Measurements from ENCODE around the gene SELE.

Gene SELE, protein sequence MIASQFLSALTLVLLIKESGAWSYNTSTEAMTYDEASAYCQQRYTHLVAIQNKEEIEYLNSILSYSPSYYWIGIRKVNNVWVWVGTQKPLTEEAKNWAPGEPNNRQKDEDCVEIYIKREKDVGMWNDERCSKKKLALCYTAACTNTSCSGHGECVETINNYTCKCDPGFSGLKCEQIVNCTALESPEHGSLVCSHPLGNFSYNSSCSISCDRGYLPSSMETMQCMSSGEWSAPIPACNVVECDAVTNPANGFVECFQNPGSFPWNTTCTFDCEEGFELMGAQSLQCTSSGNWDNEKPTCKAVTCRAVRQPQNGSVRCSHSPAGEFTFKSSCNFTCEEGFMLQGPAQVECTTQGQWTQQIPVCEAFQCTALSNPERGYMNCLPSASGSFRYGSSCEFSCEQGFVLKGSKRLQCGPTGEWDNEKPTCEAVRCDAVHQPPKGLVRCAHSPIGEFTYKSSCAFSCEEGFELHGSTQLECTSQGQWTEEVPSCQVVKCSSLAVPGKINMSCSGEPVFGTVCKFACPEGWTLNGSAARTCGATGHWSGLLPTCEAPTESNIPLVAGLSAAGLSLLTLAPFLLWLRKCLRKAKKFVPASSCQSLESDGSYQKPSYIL

DNA sequence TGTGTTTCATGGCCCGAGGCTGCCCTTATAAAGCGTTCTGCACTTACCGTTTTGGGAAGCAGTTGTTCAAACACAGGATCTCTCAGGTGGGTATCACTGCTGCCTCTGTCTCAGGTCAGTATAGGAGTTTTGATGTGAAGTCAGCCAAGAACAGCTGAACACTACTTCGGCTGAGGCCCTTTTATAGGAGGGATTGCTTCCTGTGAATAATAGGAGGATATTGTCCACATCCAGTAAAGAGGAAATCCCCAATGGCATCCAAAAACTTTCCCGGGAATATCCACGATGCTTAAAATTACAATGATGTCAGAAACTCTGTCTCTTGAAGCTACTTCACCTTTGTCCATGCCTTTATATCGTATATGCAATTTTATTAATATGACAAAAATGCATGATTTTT is at the start of gene SELE:
TSS of gene SELE (minus strand) at position 156 of the 400 bp plus-strand sequence. CDS start 467 bp downstream, outside the sequence.
- DNase-seq: no peak

DNA sequence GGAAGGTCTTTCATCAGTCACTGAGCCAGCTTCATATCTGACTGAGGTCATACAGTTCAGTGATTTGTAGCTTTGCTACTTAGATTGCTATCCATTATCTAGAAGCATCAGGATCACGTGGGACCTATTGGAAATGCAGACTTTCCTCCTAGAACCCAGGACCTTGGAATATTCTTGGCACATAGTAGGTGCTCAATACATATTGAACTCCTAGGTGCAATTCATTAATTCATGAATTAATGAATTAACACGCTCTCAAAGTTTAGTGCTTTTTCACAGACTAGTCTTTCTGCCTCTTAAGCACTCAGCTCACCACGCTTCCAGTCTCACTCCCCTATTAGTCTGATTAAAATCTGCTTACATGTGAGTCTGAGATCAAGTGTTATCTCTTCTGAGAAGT is 48.7 kb upstream of the SELE start:
- no peak for DNase-seq

DNA sequence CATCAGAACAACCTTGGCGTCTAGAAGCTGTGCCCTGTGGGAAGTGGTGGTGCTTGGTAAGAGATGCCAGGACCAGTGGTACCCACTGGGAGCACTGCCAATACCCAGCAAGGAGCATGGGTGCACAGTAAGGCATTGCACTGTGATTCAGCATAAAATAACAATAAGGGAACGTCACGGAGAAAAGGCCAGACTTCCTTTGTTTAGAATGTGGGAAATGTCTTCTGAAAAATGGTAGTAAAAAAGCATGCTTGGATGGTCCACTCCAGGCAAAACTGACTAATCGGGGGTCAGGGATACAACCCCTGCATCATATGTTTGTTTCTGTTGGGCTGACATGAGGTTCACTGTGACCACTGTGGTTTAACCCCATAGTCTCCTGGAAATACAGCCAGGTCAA is 46.1 kb upstream of the SELE start:
- DNase-seq: no peak

DNA sequence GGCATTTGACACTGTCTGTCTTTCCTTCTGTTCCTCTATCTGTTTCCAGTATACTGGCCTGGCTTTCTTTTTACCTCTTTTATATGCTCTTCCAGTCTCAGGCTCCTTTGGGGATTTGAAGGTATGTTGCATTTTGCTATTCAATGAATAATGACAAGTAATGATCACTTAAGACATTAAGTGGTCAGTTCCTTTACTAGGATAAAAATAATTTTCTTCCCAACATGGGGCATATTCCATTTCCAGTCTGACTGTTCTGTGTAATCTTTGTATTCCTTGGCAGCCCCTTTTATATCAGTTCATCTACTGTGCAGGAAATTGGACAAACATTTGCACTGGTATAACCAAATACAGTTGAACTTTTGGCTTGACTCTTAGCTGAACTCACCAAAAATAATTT is 45.3 kb upstream of the SELE start:
- DNase-seq: no peak

DNA sequence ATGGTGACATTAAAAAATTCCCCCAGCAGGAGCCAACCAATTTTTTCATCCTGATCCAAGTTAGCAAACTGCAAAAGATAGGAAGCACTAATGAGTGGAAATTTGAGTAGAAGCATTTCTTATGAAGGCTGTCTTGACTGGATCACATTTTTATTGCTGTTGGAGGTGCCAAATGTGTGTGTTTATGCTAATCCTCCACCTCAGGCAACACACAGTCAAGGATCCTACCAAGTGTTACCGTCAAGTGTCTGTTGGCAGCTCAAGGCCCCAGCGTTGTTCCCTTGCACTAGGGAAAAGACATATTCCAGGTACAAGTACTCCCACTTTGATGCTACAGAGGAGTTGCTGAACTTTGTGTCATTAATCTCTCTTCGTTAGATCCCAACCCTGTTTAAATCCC is 42.6 kb upstream of the SELE start:
- DNase-seq: no peak

DNA sequence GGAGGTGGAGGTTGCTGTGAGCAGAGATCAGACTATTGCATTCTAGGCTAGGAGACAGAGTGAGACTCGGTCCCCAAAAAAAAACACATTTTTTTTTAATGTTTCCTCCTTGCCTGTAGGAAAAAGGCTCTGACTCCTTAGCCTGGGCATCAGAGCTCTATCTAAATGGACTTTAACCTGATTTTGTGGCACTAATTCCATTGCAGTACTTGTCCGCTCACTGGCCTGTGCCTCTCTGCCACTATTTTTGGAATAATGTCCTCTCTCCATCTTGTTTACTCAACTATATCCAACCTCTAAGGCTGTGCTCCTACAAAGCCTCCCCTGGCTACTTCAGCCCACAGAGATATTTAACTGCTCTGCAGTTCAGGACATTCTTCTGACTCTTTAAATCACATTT is 34.3 kb upstream of the SELE start:
- DNase-seq: no peak

DNA sequence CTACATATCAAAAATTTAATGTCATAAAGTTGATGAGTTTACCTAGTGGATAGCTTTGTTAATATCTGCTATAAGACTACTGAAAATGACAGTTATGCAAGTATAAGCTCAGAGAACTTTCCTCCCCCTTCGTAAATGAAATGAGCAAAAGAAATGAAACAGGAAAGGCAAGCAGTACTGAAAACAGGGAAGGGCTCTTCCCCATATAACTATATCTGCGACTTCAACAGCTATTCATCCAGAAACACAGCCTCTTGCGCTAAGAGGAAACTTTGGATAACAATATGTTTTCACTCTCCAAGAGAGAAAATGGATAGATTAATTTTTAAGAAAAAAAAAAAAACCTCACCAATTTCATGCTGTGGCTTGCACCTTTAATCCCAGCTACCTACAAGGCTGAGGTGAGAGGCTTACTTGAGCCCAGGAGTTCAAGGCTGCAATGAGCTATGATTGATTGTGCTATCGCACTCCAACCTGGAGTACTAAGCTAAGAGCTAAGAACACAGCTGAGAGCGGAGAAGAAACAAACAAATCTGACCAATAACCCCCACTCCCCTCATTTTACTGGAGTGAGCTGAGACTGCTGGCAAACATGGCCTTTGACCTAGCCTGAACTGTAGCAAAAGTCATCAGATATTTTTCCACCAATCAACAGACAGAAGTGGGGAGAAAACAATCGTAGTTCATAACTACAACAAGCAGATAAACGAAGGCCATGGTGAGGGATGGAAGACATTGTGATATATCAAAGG is 31.9 kb upstream of the SELE start:
- DNase-seq: no peak

DNA sequence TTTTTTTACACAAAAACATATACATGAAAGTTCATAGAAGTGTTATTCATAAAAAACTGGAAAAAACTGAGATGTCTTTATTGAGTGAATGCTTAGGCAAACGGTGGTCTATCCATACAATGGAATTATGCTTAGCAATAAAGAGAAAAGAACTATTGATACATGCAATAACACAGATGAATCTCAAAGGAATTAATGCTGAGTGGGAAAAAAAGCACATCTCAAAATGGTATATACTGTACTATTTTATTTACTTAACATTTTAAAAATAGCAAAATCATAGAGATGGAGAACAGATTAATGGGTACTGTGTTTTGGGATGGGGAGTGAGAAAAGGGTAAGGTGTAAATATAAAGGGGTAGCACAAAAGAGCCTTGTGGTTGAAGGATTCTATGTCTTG is 31.0 kb upstream of the SELE start:
- no peak for DNase-seq

DNA sequence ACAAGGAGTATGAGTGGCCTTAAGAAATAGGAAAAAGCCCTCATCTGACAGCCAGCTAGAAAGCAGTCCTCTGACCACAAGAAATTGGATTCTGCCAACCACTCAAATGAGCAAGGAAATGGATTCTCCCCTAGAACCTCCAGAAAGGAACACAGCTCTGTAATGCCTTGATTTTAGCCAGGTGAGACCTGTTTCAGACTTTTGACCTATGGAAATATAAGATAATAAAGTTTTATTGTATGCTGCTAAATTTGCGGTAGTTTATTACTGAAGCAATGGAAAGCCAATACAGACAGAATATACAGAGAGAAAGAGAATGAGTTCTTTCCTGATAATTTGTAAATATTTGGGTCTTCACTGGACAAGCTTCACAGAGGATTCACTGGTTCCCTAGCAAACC is 28.8 kb upstream of the SELE start:
- DNase-seq: no peak

DNA sequence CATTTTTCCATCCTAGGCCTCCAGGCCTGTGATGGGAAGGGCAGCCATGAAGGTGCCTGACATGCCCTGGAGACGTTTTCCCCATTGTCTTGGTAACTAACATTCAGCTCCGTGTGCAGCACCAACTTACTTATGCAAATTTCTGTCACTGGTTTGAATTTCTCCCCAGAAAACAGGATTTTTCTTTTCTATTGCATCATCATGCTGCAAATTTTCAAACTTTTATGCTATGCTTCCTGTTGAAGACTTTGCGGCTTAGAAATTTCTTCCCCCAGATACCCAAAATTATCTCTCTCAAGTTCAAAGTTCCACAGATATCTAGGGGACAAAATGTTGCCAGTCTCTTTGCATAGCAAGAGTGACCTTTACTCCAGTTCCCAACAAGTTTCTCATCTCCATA is 25.2 kb upstream of the SELE start:
- DNase-seq: no peak

DNA sequence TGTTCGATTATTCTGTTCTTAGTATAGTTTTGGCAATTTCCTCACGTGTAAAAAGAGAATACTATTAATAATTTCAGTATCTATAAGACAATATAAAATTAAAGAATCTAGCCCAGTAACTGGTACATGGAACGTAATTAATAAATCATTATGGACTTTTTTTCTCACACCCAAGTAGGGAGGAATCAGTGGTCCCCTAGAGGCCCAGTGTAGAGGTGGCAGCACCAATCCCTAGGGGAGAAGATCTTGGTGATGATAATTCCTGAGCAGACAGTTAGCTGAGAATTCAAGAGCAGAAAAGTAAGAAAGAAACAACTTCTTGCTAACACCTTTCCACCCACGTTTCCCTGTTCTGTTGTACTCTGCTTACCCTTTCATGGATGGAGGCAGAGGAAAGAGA is 19.7 kb upstream of the SELE start:
- DNase-seq: no peak

DNA sequence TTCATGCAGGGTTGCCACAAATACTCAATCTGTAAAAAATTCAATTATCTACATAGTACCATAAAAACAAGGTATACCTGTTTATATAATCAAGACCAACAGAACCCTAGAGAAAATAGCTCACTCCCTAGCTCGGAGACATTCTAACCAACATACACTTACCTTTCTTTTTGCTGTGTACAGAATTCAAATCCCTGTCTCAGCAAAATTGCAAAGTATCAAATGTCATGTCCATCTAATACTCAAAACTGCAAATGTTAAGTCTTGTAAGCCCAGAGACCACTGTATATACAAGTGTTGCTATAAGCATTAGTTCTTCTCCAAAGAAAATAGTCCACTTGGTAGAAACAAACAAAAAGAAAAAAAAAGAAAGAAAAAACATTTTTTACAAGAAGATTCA is 16.2 kb upstream of the SELE start:
- no peak for DNase-seq

DNA sequence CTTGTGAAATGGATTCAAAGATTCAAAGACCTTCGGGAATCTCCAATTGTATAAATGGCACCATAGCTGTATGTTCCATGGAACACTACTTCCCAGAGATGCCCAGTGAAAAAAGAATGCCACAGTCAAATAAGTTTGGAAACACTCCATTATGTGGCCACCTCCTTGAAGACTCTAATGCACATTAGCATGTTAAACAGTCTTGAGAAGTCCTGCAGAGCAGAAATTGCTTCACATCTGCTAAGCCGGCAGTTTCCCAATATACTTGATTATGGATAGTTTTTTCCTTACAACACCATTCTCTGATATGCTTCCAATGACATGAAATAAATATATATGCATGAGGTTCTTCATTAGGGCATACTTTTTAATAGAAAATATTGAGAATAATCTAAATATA is 12.7 kb upstream of the SELE start:
- no peak for DNase-seq

DNA sequence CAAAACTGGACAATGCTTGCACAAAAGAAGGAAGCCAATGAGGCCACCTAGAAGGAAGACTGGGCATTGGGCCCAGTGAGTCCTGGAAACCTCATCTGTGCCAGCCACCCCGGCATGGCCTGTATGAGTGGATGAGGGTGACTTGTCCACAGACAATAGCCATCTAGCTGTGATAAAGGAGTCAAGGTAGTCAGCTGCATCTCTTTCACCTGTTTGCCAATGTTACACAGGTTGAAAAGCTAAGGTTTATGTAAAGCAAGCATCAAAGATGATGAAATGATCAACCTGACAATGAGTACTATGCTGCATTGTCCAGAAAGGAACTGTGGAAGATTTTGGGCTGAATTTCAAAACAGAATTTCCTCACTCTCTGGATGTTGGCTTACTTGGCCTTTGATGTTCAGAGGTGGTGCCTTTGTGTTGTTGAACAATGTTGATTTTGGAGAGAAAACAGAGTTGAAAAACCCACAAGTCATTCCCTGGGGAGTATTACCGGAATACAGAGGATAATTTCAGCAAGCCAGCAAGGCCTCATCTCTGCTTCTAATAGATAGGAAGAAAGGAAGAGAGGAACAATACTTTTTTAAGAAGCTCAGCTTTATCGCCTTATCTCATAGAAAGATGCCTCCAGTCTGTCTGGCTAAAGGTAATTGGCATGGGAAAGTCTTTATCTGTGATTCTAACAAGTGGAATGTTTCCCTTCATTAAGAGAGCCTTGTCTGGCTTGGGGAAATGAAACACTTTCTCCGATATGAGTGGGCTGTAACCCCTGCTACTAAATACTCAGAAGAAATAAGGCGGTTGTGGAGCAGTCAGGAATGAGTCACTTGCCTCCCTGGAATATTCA is 11.4 kb upstream of the SELE start:
- DNase-seq: no peak

DNA sequence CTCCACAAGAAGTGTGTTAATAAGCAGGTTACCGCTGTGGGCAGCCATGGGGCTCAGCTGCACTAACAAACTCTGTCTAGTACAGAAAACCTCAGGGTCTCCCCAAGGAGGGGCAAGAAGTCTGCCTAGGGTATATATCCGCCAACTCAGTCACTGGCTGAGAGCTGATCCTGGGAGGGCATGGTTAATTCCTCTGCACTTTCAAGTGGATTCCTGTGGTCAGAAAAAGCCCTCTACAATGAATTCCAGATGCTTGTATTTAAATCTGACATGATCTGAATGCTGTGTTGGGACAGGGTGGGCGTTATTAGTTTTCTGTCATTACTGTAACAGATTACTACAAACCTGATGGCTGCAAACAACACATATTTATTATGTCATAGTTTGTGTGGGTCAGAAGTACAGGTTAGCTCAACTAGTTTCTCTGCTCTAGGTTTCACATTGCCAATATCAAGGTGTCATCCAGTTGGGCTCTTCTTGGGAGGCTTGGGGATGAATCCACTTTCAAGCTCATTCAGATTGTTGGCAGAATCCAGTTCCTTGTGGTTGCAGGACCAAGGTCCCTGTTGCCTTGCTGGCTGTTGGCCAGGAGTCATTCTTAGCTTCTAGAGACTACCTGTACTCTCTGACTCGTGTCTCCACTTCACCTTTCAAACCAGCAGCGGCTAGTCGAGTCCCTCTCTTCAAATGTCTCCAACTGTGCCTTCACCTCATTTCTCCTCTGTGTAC is 8.0 kb upstream of the SELE start:
- no peak for DNase-seq

DNA sequence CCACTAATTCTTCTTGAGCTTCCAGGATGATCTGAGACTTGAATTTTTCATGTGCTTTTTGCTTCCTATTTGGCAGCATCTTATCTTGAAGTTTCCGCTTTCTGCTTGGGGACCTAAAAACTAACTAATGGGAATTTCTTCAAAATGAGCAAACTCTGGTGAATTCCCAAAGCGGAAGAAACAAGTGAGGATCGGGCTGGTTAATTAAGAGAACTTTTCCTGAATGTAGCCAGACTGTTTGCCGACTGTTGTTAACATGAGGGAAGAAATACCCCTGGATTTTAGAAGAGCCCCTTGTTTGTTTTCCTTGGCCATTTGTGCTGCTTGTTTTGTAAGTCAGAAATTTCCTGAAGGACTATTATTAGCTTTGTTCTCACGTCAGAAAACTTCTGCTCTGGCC is 6.1 kb upstream of the SELE start:
- no peak for DNase-seq

DNA sequence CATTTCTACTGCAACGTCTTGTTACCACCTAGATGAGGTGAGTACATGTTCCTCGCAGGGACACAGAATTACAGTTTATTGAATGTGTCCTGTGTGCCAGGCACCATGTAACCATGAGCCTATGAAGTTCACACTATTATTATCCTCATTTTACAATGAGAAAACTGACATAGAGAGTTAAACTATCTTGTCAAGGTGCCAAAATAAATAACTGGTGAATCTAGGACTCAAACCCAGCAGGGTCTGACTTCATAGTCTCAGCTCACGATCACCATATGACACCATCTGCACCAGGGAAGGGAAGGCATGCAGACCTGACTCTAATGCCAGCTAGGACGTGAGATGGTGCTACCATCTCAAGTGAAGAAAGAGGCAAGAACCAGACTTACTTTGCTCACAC is 2.4 kb downstream of the SELE start:
- DNase-seq: no peak

DNA sequence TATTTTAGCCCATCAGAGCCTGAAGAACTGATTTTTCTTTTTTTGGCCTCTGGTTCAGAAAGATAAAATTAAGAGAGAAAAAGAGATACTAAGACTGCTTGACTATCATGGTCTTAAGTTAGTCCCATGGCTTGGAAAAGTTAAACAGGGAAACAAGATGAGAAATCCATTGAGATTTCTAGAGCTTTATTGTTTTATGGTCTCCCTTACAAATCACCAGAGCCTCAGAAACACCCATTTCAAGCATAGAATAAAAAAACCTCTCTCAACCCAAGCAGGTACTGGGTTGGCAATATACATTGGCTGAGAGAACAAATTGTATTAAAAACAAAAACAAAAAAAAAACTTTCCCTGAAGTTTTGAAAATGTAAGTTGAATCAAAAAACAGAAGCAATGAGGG is 3.9 kb downstream of the SELE start:
- no peak for DNase-seq

DNA sequence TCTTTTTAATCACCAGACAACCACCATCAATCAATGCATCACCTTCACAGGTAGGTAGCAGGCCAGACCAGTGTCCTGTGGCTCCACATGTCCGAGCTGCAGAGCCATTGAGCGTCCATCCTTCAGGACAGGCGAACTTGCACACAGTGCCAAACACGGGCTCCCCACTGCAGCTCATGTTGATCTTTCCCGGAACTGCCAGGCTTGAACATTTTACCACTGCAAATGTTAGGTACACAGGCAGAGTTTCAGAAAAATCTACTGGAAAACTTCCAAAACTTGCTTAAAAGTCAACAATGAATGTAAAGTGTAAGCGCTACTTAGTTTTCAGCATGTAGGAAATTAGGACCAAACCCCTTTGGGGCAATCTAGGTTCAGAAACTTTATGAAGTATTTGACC is 6.6 kb downstream of the SELE start:
- DNase-seq: no peak

DNA sequence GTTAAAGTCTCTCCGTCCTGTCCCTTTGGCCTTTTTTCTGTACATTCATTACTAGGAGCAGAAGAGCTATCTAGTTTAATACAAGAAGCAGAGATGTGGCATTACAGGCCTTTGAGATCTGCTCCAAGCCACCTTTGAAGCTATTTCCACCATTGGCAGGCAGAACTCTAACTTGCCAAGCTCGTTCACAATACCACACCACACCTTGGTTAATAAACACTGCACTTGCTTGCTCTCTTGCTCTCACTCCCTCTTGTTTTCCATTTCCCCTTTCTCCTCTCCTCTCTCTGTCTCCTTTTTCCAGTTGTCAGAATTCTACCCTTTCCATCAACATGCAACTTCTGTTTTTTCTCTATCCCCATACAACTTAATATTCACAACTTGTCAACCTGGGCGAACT is 7.0 kb downstream of the SELE start:
- no peak for DNase-seq

DNA sequence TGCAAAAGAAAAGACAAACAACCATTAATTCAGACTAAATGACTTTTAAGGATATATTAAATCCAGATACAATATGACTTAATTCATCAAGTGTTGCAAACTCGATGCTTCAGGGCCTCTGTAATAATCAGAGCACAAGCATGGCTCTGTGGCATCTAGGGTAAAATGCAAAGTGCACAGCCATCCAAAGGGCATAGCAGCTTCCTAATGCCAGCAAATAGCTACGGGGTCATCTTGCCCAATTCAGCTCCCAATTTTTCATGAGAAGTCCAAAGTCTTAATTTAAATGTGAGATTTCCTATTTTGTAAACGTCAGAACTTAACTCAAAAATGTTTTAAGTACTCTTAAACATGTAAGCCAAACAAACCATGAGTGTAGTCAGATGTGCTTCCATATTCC is 7.9 kb downstream of the SELE start:
- no peak for DNase-seq

DNA sequence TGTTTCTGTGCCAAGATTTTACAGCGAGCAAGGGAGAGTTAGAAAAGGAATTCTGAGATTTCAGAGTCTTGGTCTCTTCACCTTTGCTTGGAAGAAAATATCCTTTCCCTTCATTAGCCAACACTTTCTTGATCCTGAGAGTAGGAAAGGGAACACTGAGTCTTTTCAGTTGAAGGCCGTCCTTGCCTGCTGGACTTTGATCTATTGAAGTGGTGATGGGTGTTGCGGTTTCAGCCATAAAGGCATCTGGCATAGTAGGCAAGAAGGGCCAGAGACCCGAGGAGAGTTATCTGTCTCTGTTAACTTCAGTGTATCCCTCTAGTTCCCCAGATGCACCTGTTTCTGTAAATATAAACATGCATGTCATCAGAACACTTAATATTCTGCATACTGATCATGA is 9.7 kb downstream of the SELE start:
- DNase-seq: no peak

DNA sequence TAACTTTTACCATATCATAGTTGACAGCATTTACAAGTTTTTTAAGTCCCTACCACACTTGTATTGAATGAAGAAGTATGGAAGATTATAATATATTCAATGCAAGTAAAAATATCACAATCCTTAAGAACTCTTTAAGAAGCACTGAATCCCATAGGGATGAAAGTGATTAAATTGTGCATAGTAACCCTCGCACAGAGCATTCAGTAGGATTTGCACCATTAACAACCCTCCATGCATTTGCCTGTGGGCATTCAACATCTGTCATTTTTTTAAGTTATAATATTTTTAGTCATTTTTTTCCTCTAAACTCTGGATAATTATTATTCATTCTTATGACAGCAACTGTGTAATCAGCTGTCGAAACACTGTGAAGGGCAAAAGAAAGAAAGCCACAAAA is 10.1 kb downstream of the SELE start:
- DNase-seq: no peak

Measured in SHP77 (cell line).